Panc1 (cell line): ENCODE measurements around the gene CCDC171. TPM values are rescaled to one million over a fixed set of nuclear protein-coding genes. Genes with fewer than 3 reads are reported as not detected.

Experiments
- ATAC-seq: fragments of 200-7000 bp; cut with Tn5 transposase; 2 replicates; pipeline ENCODE4 v1.9.1; 2020; ENCODE audit warnings: mild to moderate bottlenecking, moderate library complexity
- BruUV-seq: library from RNA; stranded (reverse); fragments of 400-500 nt; replicated peaks from 2 replicates; lab custom pipeline; 2021; lab: Mats Ljungman, UMichigan
- CTCF ChIA-PET: fragments of 300-600 bp; sonication (Branson Sonifier 250); formaldehyde crosslinking; loops from one replicate; lab custom pipeline; 2022; ENCODE audit warnings: antibody characterized with exemption; lab: Charles Lee
- POLR2A ChIA-PET: fragments of 300-600 bp; sonication (Branson Sonifier 250); formaldehyde crosslinking; loops from one replicate; lab custom pipeline; 2022; ENCODE audit warnings: antibody characterized with exemption; lab: Charles Lee
- DNase-seq: peaks from one replicate; pipeline ENCODE4 v3.0.0-alpha.2; 2010; ENCODE audit warnings: low read depth, low spot score
- H3K27ac ChIP-seq: 2 replicates; pipeline ENCODE4 v1.5.1; 2011; ENCODE audit warnings: mild to moderate bottlenecking, low read length, inconsistent platforms
- H3K27me3 ChIP-seq: fragments of 200-500 bp; sonication (Bioruptor generic); 2 replicates; pipeline ENCODE4 v1.6.0; 2014; ENCODE audit warnings: low read length, inconsistent platforms; ENCODE audit not compliant: control insufficient read depth, insufficient read depth
- H3K36me3 ChIP-seq: fragments of 200-500 bp; sonication (Bioruptor generic); 2 replicates; pipeline ENCODE4 v1.5.1; 2014; ENCODE audit warnings: inconsistent platforms, mild to moderate bottlenecking, low read length, moderate library complexity; ENCODE audit not compliant: control insufficient read depth, insufficient read depth
- H3K4me1 ChIP-seq: 2 replicates; pipeline ENCODE4 v1.5.1; 2011; ENCODE audit warnings: inconsistent platforms, mild to moderate bottlenecking, low read length, moderate library complexity; ENCODE audit not compliant: control insufficient read depth, insufficient read depth
- H3K4me3 ChIP-seq, 2 experiments: 2 replicates each; pipeline ENCODE4 v1.5.1; 2011 to 2012; ENCODE audit warnings: low read depth in 2 of 2, low read length in 2 of 2, mild to moderate bottlenecking in 2 of 2, inconsistent platforms in 1 of 2, moderate library complexity in 1 of 2
- H3K9me3 ChIP-seq: fragments of 200-500 bp; sonication (Bioruptor generic); 2 replicates; pipeline ENCODE4 v1.5.1; 2014; ENCODE audit warnings: low read depth, mild to moderate bottlenecking, inconsistent platforms, low read length, moderate library complexity; ENCODE audit not compliant: control insufficient read depth, insufficient read depth
- CTCF ChIP-seq: fragments of 450-650 bp; IDR thresholded peaks from 2 replicates; pipeline ENCODE4 v1.5.1; 2017; ENCODE audit warnings: mild to moderate bottlenecking
- POLR2AphosphoS5 ChIP-seq: IDR thresholded peaks from 2 replicates; pipeline ENCODE4 v1.6.1; 2012; ENCODE audit warnings: mild to moderate bottlenecking, low read depth, low read length, moderate library complexity
- REST ChIP-seq, 2 experiments: IDR thresholded peaks; 2 replicates each; pipeline ENCODE4 v1.6.1; 2011 to 2012; ENCODE audit warnings: low read depth in 2 of 2, control low read depth in 1 of 2, low read length in 1 of 2, mild to moderate bottlenecking in 1 of 2, moderate library complexity in 1 of 2; ENCODE audit not compliant: insufficient read depth in 1 of 2
- SIN3A ChIP-seq: IDR thresholded peaks from 2 replicates; pipeline ENCODE4 v1.6.1; 2012; ENCODE audit warnings: low read depth, mild to moderate bottlenecking, low read length, moderate library complexity, borderline replicate concordance; ENCODE audit not compliant: insufficient read depth
- TCF7L2 ChIP-seq: IDR thresholded peaks from 2 replicates; pipeline ENCODE4 v1.6.1; 2011; ENCODE audit warnings: mild to moderate bottlenecking, low read depth, low read length, inconsistent platforms
- in situ Hi-C: cut with HindIII; loops from 2 replicates; pipeline ENCODE4 v1.10.0; 2016; ENCODE audit warnings: low sequenced_read_pairs, low pct_unique_long_range_greater_than_20kb
- intact Hi-C: fragments of 100-400 bp; cut with micrococcal nuclease; formaldehyde crosslinking; loops from one replicate; pipeline ENCODE4 v1.10.0; 2022; ENCODE audit not compliant: unreplicated experiment
- total RNA-seq: library from RNA; stranded (reverse); gene quantifications from one replicate; pipeline ENCODE4 v1.2.1, GENCODE V29; 2021; ENCODE audit not compliant: unreplicated experiment

The CCDC171 gene
- total RNA-seq, 1 experiment from 2014 or later = 1.5 TPM

- DNase-seq (no peak), ATAC-seq (no peak)
- no TSS peak for BruUV-seq
- TF ChIP-seq SIN3A = no peak
- TF ChIP-seq REST (IDR thresholded peaks at IDR 0.05; ENCODE audit: insufficient read depth in 1 of 2, low read depth in 2 of 2, low read length in 1 of 2) = no peak
- no peak for TF ChIP-seq CTCF
- no peak for TF ChIP-seq TCF7L2
- TF ChIP-seq POLR2AphosphoS5 = no peak
- Histone ChIP-seq H3K4me1 (no peaks in the 10 kb centered on the region), H3K9me3 (no peaks in the 10 kb centered on the region), H3K27me3 (no peaks in the 10 kb centered on the region), H3K36me3 (no peaks in the 10 kb centered on the region), H3K27ac (no peak overlapping the region), H3K4me3 (no peak overlapping the region)
- intact Hi-C loops = no loop called here
- ChIA-PET CTCF (no interaction called here), POLR2A (no interaction called here)
- in situ Hi-C loops = no loop called here
Observed at GRCh38 chr9:15763371-15763770, 210.5 kb downstream of the CCDC171 start.

- H3K9me3 ChIP-seq = no peaks in the 10 kb centered on the region
- DNase-seq (no peak), ATAC-seq (no peak)
- ChIA-PET CTCF (no interaction called here), POLR2A (no interaction called here)
- H3K27ac ChIP-seq = no peak overlapping the region
- no TSS peak for BruUV-seq
- H3K4me1 ChIP-seq = no peaks in the 10 kb centered on the region
- H3K36me3 ChIP-seq = no peaks in the 10 kb centered on the region
- H3K4me3 ChIP-seq = no peak overlapping the region
- H3K27me3 ChIP-seq = no peaks in the 10 kb centered on the region
- intact Hi-C loops = no loop called here
- in situ Hi-C loops = no loop called here
- no peak for TF ChIP-seq TCF7L2
- no peak for TF ChIP-seq POLR2AphosphoS5
- TF ChIP-seq REST (IDR thresholded peaks at IDR 0.05; ENCODE audit: insufficient read depth in 1 of 2, low read depth in 2 of 2, low read length in 1 of 2) = no peak
- no peak for TF ChIP-seq SIN3A
- no peak for TF ChIP-seq CTCF
Observed at GRCh38 chr9:15764131-15764530, 211.3 kb downstream of the CCDC171 start.
